ENCODE results near the gene BTRC. TPM values are rescaled to one million over a fixed set of nuclear protein-coding genes. Genes with fewer than 3 reads are reported as not detected.
"Not testable (repeated sequence)": the region's sequence is repeated elsewhere in the genome, so short reads cannot be mapped to it uniquely, and the experiment has no call there.

Gene BTRC
- total RNA-seq, 1 experiment from 2014 or later = 22.4 TPM

DNA sequence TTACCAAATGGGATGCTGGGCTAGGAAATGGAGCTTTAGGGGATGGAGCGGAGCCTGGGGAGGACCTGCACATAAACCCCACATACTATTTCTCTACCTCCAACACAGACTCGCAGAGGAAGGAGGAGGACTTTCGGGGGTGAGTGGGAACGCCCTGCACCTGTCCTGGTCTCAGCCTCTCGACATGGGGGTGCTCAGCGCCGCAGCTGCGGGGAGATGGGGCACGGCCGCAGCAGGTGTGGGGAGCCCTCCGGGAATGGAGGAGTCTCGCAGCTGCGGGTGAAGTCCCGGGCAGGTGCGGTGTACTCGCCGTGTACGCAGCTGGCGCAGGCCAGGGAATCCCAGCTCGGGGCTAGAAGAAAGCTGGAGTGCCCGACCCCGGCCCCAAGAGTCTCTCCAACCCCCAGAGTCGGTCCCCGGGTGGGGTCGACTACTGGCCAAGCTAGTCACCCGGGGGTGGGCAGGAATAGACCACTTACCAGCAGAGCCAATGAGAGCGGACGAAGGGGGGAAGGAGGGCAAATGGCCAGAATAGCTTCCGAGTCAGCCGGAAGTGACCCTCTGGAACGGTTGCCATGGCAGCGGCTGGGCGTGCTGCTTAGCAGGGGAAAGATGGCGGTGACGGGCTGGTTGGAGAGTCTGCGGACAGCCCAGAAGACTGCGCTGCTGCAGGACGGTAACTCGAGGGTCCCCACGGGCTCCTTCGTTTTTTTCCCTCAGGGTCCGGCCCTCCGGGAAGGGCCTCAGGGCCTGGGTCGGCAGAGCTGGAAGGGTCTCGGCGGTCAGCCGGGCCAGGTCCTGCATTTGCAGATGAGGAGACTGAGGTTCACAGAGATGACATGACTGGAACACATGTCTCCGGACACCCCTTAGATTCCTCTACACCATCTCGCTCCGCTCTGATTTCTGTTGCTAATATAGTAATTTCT lies 234.0 kb downstream of the BTRC start, which contains the start of the genes DPCD and POLL:
Gene DPCD (plus strand): TSS at position 597 of the 929 bp plus-strand sequence. CDS start 16 bp downstream, at position 613.
Gene POLL (minus strand): TSS at position 533 of the 929 bp plus-strand sequence. CDS start 897 bp downstream, outside the sequence.
- H3K36me3 Mint-ChIP-seq = peaks cover 8% of the 10 kb centered on the region
- no peaks in the 10 kb centered on the region for H3K9me3 Mint-ChIP-seq
- peak within 1 kb of the TSS; percentile 94 for H3K4me3 Mint-ChIP-seq
- POLR2A ChIA-PET = interaction anchor here (0.5 to 1.7 kb wide), 3 partner anchors 230 to 401 kb away, joined by 3 to 6 read pairs (median 4); partner anchors contain the start of gene OGA
- peak within 1 kb of the TSS; percentile 36; the same call in 1 of the 2 replicates for H3K27ac Mint-ChIP-seq
- no peaks in the 10 kb centered on the region for H3K27me3 Mint-ChIP-seq (ENCODE audit: low read depth)
- peak; percentile 96 for ATAC-seq
- CTCF ChIA-PET = interaction anchor here (0.6 to 3.4 kb wide), 15 partner anchors 11 to 485 kb away, joined by 3 to 33 read pairs (median 4); no protein-coding TSS in a partner anchor
- DNase-seq (ENCODE audit: low spot score) = peak; percentile 96
- peak; percentile 44 for TF ChIP-seq NFYB (CRISPR knock-in tag; conservative IDR thresholded peaks at IDR 0.05; ENCODE audit: low read depth)
- TF ChIP-seq, protein P1, sequence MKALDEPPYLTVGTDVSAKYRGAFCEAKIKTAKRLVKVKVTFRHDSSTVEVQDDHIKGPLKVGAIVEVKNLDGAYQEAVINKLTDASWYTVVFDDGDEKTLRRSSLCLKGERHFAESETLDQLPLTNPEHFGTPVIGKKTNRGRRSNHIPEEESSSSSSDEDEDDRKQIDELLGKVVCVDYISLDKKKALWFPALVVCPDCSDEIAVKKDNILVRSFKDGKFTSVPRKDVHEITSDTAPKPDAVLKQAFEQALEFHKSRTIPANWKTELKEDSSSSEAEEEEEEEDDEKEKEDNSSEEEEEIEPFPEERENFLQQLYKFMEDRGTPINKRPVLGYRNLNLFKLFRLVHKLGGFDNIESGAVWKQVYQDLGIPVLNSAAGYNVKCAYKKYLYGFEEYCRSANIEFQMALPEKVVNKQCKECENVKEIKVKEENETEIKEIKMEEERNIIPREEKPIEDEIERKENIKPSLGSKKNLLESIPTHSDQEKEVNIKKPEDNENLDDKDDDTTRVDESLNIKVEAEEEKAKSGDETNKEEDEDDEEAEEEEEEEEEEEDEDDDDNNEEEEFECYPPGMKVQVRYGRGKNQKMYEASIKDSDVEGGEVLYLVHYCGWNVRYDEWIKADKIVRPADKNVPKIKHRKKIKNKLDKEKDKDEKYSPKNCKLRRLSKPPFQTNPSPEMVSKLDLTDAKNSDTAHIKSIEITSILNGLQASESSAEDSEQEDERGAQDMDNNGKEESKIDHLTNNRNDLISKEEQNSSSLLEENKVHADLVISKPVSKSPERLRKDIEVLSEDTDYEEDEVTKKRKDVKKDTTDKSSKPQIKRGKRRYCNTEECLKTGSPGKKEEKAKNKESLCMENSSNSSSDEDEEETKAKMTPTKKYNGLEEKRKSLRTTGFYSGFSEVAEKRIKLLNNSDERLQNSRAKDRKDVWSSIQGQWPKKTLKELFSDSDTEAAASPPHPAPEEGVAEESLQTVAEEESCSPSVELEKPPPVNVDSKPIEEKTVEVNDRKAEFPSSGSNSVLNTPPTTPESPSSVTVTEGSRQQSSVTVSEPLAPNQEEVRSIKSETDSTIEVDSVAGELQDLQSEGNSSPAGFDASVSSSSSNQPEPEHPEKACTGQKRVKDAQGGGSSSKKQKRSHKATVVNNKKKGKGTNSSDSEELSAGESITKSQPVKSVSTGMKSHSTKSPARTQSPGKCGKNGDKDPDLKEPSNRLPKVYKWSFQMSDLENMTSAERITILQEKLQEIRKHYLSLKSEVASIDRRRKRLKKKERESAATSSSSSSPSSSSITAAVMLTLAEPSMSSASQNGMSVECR (CRISPR knock-in tag; IDR thresholded peaks at IDR 0.05; ENCODE audit: borderline replicate concordance) = peak; percentile 18; the same call in 1 of the 2 replicates
- TF ChIP-seq NR2C2 (CRISPR knock-in tag; IDR thresholded peaks at IDR 0.05) = peak; percentile 98
- no peak for TF ChIP-seq PRRX2 (CRISPR knock-in tag; IDR thresholded peaks at IDR 0.05)
- 0 out of 2 replicates have a peak, but pooled peaks have one; percentile 36 for TF ChIP-seq FOXK1 (CRISPR knock-in tag; IDR thresholded peaks at IDR 0.05)
- TF ChIP-seq, protein P2, sequence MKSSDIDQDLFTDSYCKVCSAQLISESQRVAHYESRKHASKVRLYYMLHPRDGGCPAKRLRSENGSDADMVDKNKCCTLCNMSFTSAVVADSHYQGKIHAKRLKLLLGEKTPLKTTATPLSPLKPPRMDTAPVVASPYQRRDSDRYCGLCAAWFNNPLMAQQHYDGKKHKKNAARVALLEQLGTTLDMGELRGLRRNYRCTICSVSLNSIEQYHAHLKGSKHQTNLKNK (CRISPR knock-in tag; IDR thresholded peaks at IDR 0.05) = no peak
- peaks cover 16% of the 10 kb centered on the region for H3K4me1 Mint-ChIP-seq

DNA sequence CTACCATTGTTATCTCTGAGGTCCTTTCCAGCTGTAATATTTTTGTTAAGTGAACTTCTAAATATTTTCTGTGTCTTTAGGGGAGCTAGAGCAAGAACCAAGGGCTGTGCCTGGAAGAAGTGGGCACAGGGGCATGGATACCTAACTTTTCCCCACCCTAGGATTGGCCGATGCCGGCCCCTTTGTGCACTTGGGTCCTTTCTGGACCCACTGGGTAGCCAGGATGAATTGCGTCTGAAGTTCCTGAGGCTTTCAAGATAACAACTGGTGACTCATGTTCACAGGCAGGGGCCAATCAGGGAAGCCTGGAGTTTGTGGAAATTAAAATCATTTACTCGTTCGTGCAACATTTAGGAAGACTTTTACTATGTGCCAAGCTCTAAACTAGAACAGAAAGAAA lies 234.9 kb downstream of the BTRC start:
- H3K4me1 Mint-ChIP-seq = peaks cover 16% of the 10 kb centered on the region
- peak overlapping the region; percentile 94 for H3K4me3 Mint-ChIP-seq
- POLR2A ChIA-PET = interaction anchor here (1.7 kb wide), 1 partner anchor 229 kb away, joined by 6 read pairs; the partner anchor contains the start of gene OGA
- CTCF ChIA-PET = interaction anchor here (1.3 to 3.4 kb wide), 4 partner anchors 13 to 291 kb away, joined by 3 to 33 read pairs (median 10); no protein-coding TSS in a partner anchor
- TF ChIP-seq RORB (CRISPR knock-in tag; IDR thresholded peaks at IDR 0.05) (no peak), HMGA2 (CRISPR knock-in tag; IDR thresholded peaks at IDR 0.05) (no peak)
- TF ChIP-seq, protein P3, sequence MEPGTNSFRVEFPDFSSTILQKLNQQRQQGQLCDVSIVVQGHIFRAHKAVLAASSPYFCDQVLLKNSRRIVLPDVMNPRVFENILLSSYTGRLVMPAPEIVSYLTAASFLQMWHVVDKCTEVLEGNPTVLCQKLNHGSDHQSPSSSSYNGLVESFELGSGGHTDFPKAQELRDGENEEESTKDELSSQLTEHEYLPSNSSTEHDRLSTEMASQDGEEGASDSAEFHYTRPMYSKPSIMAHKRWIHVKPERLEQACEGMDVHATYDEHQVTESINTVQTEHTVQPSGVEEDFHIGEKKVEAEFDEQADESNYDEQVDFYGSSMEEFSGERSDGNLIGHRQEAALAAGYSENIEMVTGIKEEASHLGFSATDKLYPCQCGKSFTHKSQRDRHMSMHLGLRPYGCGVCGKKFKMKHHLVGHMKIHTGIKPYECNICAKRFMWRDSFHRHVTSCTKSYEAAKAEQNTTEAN (CRISPR knock-in tag; IDR thresholded peaks at IDR 0.05) = no peak
- TF ChIP-seq, protein P1 (CRISPR knock-in tag; IDR thresholded peaks at IDR 0.05; ENCODE audit: borderline replicate concordance) = no peak
- TF ChIP-seq, protein P4, sequence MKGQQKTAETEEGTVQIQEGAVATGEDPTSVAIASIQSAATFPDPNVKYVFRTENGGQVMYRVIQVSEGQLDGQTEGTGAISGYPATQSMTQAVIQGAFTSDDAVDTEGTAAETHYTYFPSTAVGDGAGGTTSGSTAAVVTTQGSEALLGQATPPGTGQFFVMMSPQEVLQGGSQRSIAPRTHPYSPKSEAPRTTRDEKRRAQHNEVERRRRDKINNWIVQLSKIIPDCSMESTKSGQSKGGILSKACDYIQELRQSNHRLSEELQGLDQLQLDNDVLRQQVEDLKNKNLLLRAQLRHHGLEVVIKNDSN (CRISPR knock-in tag; IDR thresholded peaks at IDR 0.05) = no peak
- TF ChIP-seq, protein P5, sequence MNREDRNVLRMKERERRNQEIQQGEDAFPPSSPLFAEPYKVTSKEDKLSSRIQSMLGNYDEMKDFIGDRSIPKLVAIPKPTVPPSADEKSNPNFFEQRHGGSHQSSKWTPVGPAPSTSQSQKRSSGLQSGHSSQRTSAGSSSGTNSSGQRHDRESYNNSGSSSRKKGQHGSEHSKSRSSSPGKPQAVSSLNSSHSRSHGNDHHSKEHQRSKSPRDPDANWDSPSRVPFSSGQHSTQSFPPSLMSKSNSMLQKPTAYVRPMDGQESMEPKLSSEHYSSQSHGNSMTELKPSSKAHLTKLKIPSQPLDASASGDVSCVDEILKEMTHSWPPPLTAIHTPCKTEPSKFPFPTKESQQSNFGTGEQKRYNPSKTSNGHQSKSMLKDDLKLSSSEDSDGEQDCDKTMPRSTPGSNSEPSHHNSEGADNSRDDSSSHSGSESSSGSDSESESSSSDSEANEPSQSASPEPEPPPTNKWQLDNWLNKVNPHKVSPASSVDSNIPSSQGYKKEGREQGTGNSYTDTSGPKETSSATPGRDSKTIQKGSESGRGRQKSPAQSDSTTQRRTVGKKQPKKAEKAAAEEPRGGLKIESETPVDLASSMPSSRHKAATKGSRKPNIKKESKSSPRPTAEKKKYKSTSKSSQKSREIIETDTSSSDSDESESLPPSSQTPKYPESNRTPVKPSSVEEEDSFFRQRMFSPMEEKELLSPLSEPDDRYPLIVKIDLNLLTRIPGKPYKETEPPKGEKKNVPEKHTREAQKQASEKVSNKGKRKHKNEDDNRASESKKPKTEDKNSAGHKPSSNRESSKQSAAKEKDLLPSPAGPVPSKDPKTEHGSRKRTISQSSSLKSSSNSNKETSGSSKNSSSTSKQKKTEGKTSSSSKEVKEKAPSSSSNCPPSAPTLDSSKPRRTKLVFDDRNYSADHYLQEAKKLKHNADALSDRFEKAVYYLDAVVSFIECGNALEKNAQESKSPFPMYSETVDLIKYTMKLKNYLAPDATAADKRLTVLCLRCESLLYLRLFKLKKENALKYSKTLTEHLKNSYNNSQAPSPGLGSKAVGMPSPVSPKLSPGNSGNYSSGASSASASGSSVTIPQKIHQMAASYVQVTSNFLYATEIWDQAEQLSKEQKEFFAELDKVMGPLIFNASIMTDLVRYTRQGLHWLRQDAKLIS (CRISPR knock-in tag; IDR thresholded peaks at IDR 0.05; ENCODE audit: borderline replicate concordance) = no peak
- H3K9me3 Mint-ChIP-seq = no peaks in the 10 kb centered on the region
- no peak for DNase-seq (ENCODE audit: low spot score)
- H3K27me3 Mint-ChIP-seq (ENCODE audit: low read depth) = no peaks in the 10 kb centered on the region
- no peak overlapping the region for H3K27ac Mint-ChIP-seq
- peaks cover 4% of the 10 kb centered on the region for H3K36me3 Mint-ChIP-seq
- no peak for ATAC-seq

DNA sequence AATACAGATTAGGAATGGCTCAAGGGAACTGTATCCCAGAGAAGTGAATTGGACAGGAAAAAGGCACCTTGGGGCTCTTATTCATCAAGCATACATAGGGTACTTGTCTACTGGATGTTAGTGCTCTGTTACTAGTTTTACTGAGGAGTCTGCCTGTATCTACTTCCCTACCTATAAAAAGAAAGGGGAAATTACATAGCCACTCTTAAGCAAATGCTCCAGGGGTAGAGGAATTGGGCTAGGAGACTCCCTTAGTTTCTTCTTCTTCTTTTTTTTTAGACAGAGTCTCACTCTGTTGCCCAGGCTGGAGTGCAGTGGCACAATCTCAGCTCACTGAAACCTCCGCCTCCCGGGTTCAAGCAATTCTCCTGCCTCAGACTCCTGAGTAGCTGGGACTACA lies 239.4 kb downstream of the BTRC start:
- DNase-seq (ENCODE audit: low spot score); H3K36me3 Mint-ChIP-seq; H3K9me3 Mint-ChIP-seq; POLR2A ChIA-PET; H3K4me3 Mint-ChIP-seq; ATAC-seq; H3K27ac Mint-ChIP-seq; H3K27me3 Mint-ChIP-seq (ENCODE audit: low read depth): not testable (repeated sequence)
- peaks cover 18% of the 10 kb centered on the region for H3K4me1 Mint-ChIP-seq
- CTCF ChIA-PET = interaction anchor here (1.1 to 1.5 kb wide), 2 partner anchors 9 to 188 kb away, joined by 3 to 11 read pairs; no protein-coding TSS in a partner anchor
